M059J (cell line): ENCODE results near the gene GPR158. TPM values are rescaled to one million over a fixed set of nuclear protein-coding genes. Genes with fewer than 3 reads are reported as not detected.

Source experiments
- DNase-seq: peaks from one replicate; pipeline ENCODE4 v3.0.0-alpha.2; 2012; ENCODE audit warnings: low read depth
- total RNA-seq: library from RNA; depleted of rRNA; stranded (reverse); fragments of >200 nt; shearing (Covaris generic); gene quantifications from 2 replicates; pipeline ENCODE4 v1.2.3, GENCODE V29; 2014

GPR158 gene
- total RNA-seq, 1 experiment from 2014 or later, result 0.02 TPM

DNA sequence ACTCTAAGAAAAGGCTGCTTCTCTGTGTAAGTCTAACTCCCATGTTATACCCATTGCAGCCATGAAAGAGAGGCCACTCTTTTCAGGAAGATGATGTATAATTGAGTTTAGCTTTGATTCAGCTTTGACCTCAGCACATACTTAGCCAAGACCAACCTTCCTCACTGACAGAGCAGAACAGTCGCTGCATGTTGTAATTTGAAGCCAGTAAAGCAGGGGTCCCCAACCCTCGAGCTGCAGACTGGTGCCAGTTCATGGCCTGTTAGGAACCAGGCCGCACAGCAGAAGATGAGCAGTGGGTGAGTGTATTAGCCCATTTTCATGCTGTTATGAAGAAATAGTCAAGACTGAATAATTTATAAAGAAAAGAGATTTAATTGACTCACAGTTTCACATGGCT lies 223.9 kb downstream of the GPR158 start:
- DNase-seq, result no peak

GRCh38 chr10:25405871-25406270 lies 231.1 kb downstream of the GPR158 start:
- DNase-seq, result no peak

GRCh38 chr10:25417611-25418010 lies 242.8 kb downstream of the GPR158 start:
- DNase-seq, result no peak

DNA sequence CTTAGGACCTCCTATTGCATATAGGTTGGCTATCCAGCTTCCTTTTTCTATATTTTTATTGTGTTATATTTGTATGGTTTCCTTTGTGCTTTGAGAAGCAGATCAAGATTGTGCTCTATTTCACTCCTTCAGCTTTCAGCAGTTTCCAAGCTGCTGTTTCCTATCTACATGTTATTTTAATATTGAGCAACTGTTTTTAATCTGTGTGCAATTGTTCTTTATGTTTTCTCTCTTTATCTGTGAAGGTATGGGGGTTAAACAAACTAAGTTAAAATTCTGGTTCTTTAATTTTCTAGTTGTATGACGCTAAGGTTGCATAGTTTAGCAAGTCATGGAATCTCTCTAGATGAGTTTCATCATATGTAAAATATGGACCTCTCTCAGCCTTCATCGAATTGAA lies 251.0 kb downstream of the GPR158 start:
- DNase-seq, result no peak

DNA sequence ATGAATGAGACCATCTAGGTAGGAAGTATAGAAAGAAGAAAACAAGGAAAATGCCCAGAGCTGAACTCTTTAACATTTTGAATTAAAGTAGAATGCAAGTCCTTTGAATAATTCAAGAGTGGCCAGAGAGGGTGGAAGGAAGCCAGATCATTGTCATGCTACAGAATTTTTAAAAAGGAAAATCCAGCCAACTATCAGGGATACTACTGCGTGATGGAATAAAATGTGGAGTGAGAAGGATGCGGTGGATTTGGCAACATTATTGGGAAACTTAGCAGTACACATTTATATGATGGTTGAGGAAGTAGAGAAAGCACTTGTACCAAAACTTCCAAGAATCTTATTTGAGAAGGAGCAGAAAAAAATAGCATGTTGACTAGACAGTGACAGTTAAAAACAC lies 261.6 kb downstream of the GPR158 start:
- DNase-seq, result no peak

DNA sequence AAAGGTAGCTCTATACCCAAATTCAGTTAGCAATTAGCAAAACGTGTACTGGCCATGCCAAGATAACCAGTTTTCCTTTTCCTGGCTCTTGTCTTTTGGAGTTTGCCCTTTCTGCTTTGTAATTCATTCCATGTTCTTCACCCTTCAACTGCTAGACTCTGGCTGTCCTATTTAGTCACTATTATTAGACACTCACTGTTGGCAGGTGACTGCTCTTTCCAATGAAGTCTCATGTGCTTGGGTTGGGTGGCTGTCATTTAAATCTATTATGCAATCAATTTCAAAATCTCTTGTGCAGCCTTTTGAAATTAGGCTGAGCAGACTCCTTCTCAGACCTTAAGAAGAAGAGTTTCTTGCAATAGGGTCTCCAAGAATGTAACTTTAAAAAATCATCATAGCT lies 266.5 kb downstream of the GPR158 start:
- DNase-seq, result no peak

GRCh38 chr10:25444266-25444665 lies 269.5 kb downstream of the GPR158 start:
- DNase-seq, result no peak

- DNase-seq, result no peak
Measured at GRCh38 chr10:25451401-25451800, 276.6 kb downstream of the GPR158 start.

DNA sequence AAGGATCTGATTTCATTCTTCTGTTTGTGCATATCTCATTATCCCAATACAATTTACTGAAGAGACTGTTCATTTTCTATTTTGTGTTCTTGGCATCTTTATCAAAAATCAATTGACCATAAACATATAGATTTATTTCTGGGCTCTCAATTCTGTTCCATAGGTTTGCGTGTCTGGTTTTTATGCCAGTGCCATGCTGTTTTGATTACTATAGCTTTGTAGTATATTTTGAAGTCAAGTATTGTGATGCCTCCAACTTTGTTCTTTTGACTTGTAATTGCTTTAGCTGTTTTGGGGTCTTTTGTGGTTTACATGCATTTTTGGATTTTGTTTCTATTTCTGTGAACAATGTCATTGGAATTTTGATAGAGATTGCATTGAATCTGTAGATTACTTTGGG lies 278.8 kb downstream of the GPR158 start:
- no peak for DNase-seq

GRCh38 chr10:25455980-25456567 lies 281.3 kb downstream of the GPR158 start:
- DNase-seq, result no peak

GRCh38 chr10:25457552-25457951 lies 282.8 kb downstream of the GPR158 start:
- DNase-seq, result no peak

- no peak for DNase-seq
Measured at GRCh38 chr10:25465582-25466372, 291.0 kb downstream of the GPR158 start.

DNA sequence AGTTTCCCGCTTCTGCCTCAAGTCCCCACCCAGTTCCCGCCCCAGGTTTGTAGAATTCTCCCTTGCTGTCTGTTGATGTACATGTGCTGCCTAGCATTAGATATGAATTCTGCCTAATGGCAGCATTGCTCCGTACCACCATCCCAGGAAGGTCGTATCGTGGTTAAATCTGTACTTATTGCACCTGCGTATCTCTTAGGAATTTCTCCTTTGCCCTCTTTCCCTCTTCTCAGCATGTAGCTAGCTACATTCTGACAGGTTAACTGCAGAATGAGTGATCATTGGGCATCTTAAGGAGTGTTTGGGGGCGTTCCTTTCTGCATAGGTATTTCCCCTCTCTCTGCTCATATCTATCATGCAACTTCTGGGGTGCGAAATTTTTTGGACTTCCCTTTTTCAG lies 293.1 kb downstream of the GPR158 start:
- DNase-seq, result no peak

GRCh38 chr10:25481467-25481866 lies 306.7 kb downstream of the GPR158 start:
- DNase-seq, result no peak

DNA sequence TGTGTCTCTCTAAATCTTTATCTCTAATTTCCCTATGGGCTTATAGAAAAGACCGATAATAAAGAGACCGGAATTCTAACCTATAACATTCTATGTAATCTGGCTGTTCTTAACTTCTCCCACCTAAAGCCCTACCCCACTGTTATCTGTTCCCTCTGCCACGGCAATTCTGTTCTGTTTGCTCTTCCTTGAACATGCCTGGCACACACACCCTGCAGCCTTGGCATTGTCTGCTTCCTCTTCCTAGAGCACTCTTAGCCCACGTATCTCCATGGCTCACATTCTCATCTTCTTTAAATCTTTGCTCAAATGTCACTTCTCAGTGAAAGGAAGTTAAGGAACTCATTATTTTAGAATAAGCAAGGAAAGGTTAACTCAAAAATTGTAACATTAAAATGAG lies 309.2 kb downstream of the GPR158 start:
- DNase-seq, result no peak

DNA sequence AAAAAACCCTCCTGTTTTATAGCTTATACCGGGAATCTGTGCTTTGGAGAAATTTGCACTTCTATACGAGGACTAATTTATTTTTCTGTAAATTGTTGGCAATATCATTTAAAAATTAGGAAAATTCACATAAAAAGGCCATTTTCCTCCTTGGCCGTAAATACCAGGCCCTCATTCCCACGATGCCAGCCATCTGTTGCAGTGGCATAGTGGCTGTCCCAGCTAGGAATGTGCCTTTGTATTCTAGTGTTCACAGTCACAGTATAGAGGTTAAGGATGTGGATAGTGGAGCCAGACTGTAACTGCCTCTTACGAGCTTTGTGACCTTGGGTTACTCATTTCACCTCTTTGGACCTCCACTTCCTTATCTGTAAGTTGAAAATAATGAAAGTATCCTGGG lies 312.5 kb downstream of the GPR158 start:
- no peak for DNase-seq

GRCh38 chr10:25492040-25492439 lies 317.2 kb downstream of the GPR158 start:
- no peak for DNase-seq

GRCh38 chr10:25492680-25493079 lies 317.9 kb downstream of the GPR158 start:
- DNase-seq, result no peak

DNA sequence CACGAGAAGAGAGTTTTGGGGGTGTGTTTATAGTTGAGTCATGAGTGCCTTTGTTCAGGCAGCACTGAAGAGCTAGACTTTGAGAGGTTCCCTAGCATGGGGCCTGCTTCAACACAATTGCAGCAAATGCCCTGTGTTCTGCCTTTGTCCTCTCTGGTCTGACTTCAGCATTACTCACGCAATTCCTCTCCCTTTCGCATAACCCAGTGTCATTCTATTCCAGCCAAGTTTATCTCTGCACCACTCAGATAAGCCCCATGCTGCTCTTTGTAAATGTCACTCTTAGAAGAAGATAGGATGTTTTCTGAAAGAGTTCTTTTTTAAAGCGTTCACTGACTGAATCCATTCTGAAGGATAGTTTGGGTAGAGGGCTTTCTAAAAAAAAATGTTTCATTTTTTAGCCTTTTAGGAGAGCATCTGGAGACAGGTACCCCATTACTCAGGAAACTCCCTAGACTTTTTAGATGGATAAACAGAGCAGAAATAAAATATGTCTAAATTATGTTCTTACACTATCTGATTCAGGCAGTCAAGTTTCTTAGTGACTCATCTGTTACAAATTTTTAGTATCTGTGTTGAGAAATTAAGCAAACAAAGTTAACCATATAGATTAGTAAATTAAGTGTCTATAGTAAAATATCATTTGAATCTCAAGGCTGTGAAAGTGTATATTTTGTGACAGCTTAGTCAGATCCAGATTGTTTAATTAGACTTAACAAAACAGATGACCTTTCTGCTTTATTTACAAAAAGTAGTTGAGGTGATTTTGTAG lies 318.5 kb downstream of the GPR158 start:
- peak; percentile 12 for DNase-seq

DNA sequence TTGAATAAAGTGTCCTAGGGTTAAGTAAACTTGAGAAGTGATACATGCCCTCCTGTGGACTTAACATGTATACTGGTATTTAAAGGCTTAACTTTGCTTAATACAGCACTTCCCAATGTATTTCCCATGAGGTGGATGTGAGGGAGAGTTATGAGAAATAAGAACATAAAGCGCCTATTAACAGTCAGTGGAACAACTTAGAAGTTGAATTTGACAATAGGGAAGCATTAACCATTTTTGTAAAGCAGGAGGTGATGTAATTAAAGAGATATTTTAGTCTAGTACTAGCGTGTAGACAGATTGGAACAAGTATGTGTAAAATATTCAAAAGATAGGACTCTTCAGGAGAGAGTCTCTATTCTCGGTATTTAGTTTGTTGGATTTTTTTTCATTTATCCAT lies 322.4 kb downstream of the GPR158 start:
- DNase-seq, result no peak

DNA sequence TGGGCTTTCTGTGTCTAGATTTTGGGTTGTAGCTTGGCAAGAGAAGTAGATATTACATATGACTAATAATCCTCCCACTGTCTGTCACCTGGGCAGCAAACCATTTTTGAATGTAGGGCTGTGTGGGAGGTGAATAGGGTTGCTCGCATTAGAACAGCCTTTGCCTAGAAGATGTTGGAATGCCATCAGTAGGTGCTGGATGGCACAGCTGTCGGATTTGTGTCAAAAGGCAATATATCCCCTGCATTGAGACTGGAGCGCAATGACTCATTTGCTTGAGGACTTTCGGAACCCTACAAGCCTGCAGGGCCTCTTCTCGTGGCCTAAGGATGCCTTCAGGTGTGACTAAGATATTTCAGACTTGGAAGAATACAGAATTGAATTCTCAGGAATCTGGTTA lies 323.8 kb downstream of the GPR158 start:
- DNase-seq, result no peak

- no peak for DNase-seq
Measured at GRCh38 chr10:25501912-25502311, 327.1 kb downstream of the GPR158 start.

DNA sequence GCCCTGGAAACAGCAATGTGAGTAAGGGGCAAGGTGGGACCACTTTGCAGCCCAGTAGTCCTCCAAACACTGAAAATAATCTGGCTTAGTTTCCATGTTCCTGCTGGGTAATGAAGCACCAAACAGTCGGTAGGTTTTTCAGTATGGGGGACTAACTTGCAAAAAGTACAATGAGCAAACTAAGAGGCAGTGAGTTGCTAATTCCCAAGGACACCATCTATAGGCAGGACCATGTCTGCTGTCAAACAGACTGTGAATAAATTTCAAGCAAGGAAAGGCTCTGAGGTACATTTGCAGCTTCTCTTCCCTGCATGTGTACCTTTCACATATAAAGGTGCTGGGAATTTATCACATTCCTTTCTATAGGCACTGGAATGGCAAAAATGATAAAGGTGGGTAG lies 327.7 kb downstream of the GPR158 start:
- no peak for DNase-seq
